Measurements from ENCODE around the gene LRCH1. TPM values are rescaled to one million over a fixed set of nuclear protein-coding genes. Genes with fewer than 3 reads are reported as not detected.

Gene LRCH1
- polyA plus RNA-seq, 1 of the 3 experiments (the other 2 are of a cell fraction), result 5.5 TPM

DNA sequence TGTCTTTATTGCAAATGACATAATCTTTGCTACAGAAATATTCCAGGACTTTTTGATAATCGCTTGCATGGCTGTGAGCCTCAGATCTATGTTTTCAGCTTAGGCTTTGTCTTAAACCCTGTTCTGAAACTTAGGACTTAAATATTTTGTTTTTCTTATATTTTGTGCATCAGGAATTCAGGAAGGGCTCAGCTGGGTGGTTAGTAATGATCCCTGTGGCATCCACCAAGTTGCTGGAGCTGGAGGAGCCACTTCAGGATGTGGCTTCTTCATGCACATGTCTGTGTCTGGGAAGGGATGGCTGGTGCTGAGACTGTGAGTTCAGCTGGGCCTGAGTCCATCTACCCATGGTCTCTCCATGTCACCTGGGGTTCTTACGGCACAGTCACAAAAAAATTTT lies 48.9 kb upstream of the LRCH1 start:
- Histone ChIP-seq H2AFZ (ENCODE audit: low read depth) (no peak overlapping the region), H3K9me2 (no peaks in the 10 kb centered on the region), H3K79me2 (ENCODE audit: insufficient read depth) (no peaks in the 10 kb centered on the region), H3K4me1 (ENCODE audit: control insufficient read depth in 1 of 2, insufficient read depth in 2 of 2, low read depth in 1 of 2, low read length in 1 of 2) (no peaks in the 10 kb centered on the region), H3F3A (replicated peaks; ENCODE audit: insufficient read depth) (no peaks in the 10 kb centered on the region), H3K27me3 (ENCODE audit: insufficient read depth) (no peaks in the 10 kb centered on the region), H3K36me3 (replicated peaks in 1 of 2; ENCODE audit: control insufficient read depth in 1 of 2, insufficient read depth in 2 of 2, low read length in 1 of 2) (no peaks in the 10 kb centered on the region), H4K20me1 (ENCODE audit: insufficient read depth) (no peaks in the 10 kb centered on the region), H3K9me3 (no peaks in the 10 kb centered on the region), H3K4me3 (ENCODE audit: low read depth in 2 of 2, low read length in 1 of 2) (no peak overlapping the region), H3K9ac (no peak overlapping the region), H3K27ac (ENCODE audit: low read depth in 2 of 2, low read length in 1 of 2) (no peak overlapping the region), H3K4me2 (no peak overlapping the region)
- ChIA-PET CTCF (interaction anchor here (0.5 kb wide), 1 partner anchor 129 kb away, joined by 3 read pairs; no protein-coding TSS in a partner anchor), POLR2A (no interaction called here)
- DNase-seq, result no peak
- TF ChIP-seq YY1 (IDR thresholded peaks at IDR 0.05; ENCODE audit: low read depth) (no peak), RAD21 (IDR thresholded peaks at IDR 0.05; ENCODE audit: low read length) (no peak), RXRA (IDR thresholded peaks at IDR 0.05; ENCODE audit: borderline replicate concordance, low read depth) (no peak), TCF12 (IDR thresholded peaks at IDR 0.05) (no peak), TAF1 (IDR thresholded peaks at IDR 0.05; ENCODE audit: borderline replicate concordance, low read depth, low read length) (no peak), FOXJ3 (CRISPR knock-in tag; IDR thresholded peaks at IDR 0.05) (no peak), MXI1 (IDR thresholded peaks at IDR 0.05; ENCODE audit: low read depth, low read length) (no peak), RFX5 (IDR thresholded peaks at IDR 0.05; ENCODE audit: low read length) (no peak), CHD2 (IDR thresholded peaks at IDR 0.05; ENCODE audit: low read length, partially characterized antibody) (no peak)
- TF ChIP-seq, protein P1, sequence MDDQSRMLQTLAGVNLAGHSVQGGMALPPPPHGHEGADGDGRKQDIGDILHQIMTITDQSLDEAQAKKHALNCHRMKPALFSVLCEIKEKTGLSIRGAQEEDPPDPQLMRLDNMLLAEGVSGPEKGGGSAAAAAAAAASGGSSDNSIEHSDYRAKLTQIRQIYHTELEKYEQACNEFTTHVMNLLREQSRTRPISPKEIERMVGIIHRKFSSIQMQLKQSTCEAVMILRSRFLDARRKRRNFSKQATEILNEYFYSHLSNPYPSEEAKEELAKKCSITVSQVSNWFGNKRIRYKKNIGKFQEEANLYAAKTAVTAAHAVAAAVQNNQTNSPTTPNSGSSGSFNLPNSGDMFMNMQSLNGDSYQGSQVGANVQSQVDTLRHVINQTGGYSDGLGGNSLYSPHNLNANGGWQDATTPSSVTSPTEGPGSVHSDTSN (IDR thresholded peaks at IDR 0.05), result no peak
- TF ChIP-seq, protein P2, sequence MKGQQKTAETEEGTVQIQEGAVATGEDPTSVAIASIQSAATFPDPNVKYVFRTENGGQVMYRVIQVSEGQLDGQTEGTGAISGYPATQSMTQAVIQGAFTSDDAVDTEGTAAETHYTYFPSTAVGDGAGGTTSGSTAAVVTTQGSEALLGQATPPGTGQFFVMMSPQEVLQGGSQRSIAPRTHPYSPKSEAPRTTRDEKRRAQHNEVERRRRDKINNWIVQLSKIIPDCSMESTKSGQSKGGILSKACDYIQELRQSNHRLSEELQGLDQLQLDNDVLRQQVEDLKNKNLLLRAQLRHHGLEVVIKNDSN (IDR thresholded peaks at IDR 0.05; ENCODE audit: borderline replicate concordance, low read depth), result no peak
- 92% methylated on average over 2 of the region's 2 CpGs for WGBS (ENCODE audit: low lambda C conversion rate)

DNA sequence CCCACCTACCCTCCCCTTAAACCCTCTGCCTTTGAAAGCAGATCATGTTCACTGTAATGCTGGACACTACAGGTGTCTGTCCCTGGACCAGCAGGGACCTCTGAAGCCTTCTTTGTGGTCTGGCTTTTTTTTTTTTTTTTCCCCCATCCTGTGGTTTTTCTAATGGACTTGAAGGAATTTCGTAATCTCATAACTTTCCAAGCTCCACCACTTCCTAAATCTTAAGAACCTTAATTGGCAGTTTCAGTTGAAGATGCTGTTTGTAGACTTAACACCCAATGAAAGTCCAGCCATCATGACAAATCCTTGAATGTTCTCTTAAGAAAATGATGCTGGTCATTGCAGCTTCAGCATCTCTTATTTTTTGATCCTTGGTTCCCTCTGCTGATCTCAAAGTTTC lies 45.0 kb upstream of the LRCH1 start:
- H3K36me3 ChIP-seq (replicated peaks in 1 of 2; ENCODE audit: control insufficient read depth in 1 of 2, insufficient read depth in 2 of 2, low read length in 1 of 2), result no peaks in the 10 kb centered on the region
- no peak for DNase-seq
- 29% methylated on average over 1 of the region's 1 CpG for WGBS (ENCODE audit: low lambda C conversion rate)
- H3F3A ChIP-seq (replicated peaks; ENCODE audit: insufficient read depth), result no peaks in the 10 kb centered on the region
- ChIA-PET POLR2A (no interaction called here), CTCF (interaction anchor here (0.6 kb wide), 1 partner anchor 947 kb away, joined by 3 read pairs; no protein-coding TSS in a partner anchor)
- no peak overlapping the region for H3K27ac ChIP-seq (ENCODE audit: low read depth in 2 of 2, low read length in 1 of 2)
- TF ChIP-seq FOSL2 (IDR thresholded peaks at IDR 0.05; ENCODE audit: borderline replicate concordance, low read depth) (no peak), GATA2 (CRISPR knock-in tag; IDR thresholded peaks at IDR 0.05) (no peak), NRF1 (IDR thresholded peaks at IDR 0.05; ENCODE audit: low read depth, low read length) (no peak), NFIC (IDR thresholded peaks at IDR 0.05; ENCODE audit: borderline replicate concordance) (no peak), YY1 (IDR thresholded peaks at IDR 0.05; ENCODE audit: low read depth) (no peak), JUND (IDR thresholded peaks at IDR 0.05) (no peak), MAX (IDR thresholded peaks at IDR 0.05; ENCODE audit: low read depth) (no peak)
- TF ChIP-seq, protein P2 (IDR thresholded peaks at IDR 0.05; ENCODE audit: borderline replicate concordance, low read depth), result no peak
- TF ChIP-seq, protein P3, sequence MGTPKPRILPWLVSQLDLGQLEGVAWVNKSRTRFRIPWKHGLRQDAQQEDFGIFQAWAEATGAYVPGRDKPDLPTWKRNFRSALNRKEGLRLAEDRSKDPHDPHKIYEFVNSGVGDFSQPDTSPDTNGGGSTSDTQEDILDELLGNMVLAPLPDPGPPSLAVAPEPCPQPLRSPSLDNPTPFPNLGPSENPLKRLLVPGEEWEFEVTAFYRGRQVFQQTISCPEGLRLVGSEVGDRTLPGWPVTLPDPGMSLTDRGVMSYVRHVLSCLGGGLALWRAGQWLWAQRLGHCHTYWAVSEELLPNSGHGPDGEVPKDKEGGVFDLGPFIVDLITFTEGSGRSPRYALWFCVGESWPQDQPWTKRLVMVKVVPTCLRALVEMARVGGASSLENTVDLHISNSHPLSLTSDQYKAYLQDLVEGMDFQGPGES (IDR thresholded peaks at IDR 0.05; ENCODE audit: low read depth, low read length), result no peak
- TF ChIP-seq, protein P1 (IDR thresholded peaks at IDR 0.05), result no peak
- no peaks in the 10 kb centered on the region for H3K9me2 ChIP-seq
- no peak overlapping the region for H3K9ac ChIP-seq
- no peaks in the 10 kb centered on the region for H3K4me1 ChIP-seq (ENCODE audit: control insufficient read depth in 1 of 2, insufficient read depth in 2 of 2, low read depth in 1 of 2, low read length in 1 of 2)
- H3K79me2 ChIP-seq (ENCODE audit: insufficient read depth), result no peaks in the 10 kb centered on the region
- H3K27me3 ChIP-seq (ENCODE audit: insufficient read depth), result no peaks in the 10 kb centered on the region
- no peak overlapping the region for H3K4me2 ChIP-seq
- no peaks in the 10 kb centered on the region for H3K9me3 ChIP-seq
- H2AFZ ChIP-seq (ENCODE audit: low read depth), result no peak overlapping the region
- H4K20me1 ChIP-seq (ENCODE audit: insufficient read depth), result no peaks in the 10 kb centered on the region
- no peak overlapping the region for H3K4me3 ChIP-seq (ENCODE audit: low read depth in 2 of 2, low read length in 1 of 2)

Measured in SK-N-SH (cell line).